IMR-90 (cell line): ENCODE data around the gene PINK1. TPM values are rescaled to one million over a fixed set of nuclear protein-coding genes. Genes with fewer than 3 reads are reported as not detected.

Source experiments
- ATAC-seq: fragments of 200-7000 bp; cut with Tn5 transposase; 2 replicates; pipeline ENCODE4 v1.9.1; 2020; ENCODE audit warnings: low read depth, mild to moderate bottlenecking, moderate library complexity
- Bru-seq: library from RNA; stranded (reverse); fragments of 400-500 nt; gene quantifications from one replicate; lab custom pipeline; 2021; lab: Mats Ljungman, UMichigan
- BruChase-seq, 2 experiments: library from RNA; stranded (reverse); fragments of 400-500 nt; gene quantifications; one replicate each; lab custom pipeline; 2021; lab: Mats Ljungman, UMichigan
- BruUV-seq: library from RNA; stranded (reverse); fragments of 400-500 nt; replicated peaks from 2 replicates; lab custom pipeline; 2021; lab: Mats Ljungman, UMichigan
- CTCF ChIA-PET: fragments of 300-600 bp; formaldehyde crosslinking; extraction: SDS; loops from one replicate; lab custom pipeline; 2021; ENCODE audit warnings: antibody characterized with exemption; lab: Yijun Ruan, JAX
- POLR2A ChIA-PET: fragments of 300-600 bp; sonication (Branson Sonifier 250); formaldehyde crosslinking; loops from one replicate; lab custom pipeline; 2022; ENCODE audit warnings: antibody characterized with exemption; ENCODE audit not compliant: unreplicated experiment; lab: Charles Lee
- DNase-seq: peaks from one replicate; pipeline ENCODE4 v3.0.0; 2013
- H2AFZ ChIP-seq: replicated peaks from 2 replicates; pipeline ENCODE3; 2013; ENCODE audit warnings: low read length, mild to moderate bottlenecking; ENCODE audit not compliant: poor library complexity
- H2AK5ac ChIP-seq: 2 replicates; pipeline ENCODE4 v1.6.1; 2013; ENCODE audit warnings: low read depth, low read length, inconsistent platforms
- H2AK9ac ChIP-seq: replicated peaks from 2 replicates; pipeline ENCODE3; 2013; ENCODE audit warnings: mild to moderate bottlenecking, low read depth, low read length, moderate library complexity; ENCODE audit not compliant: poor library complexity
- H2BK120ac ChIP-seq: 2 replicates; pipeline ENCODE4 v1.6.1; 2013; ENCODE audit warnings: low read depth, low read length, inconsistent platforms
- H2BK15ac ChIP-seq: 3 replicates; pipeline ENCODE4 v1.6.1; 2013; ENCODE audit warnings: low read depth, low read length, inconsistent platforms
- H2BK20ac ChIP-seq: 2 replicates; pipeline ENCODE4 v1.6.1; 2013; ENCODE audit warnings: low read depth, mild to moderate bottlenecking, inconsistent platforms, low read length, moderate library complexity
- H2BK5ac ChIP-seq: 2 replicates; pipeline ENCODE4 v1.6.1; 2013; ENCODE audit warnings: mild to moderate bottlenecking, low read depth, low read length, inconsistent platforms; ENCODE audit not compliant: poor library complexity, severe bottlenecking
- H3K14ac ChIP-seq: replicated peaks from 2 replicates; pipeline ENCODE4 v1.6.1; 2013; ENCODE audit warnings: low read depth, low read length, inconsistent platforms
- H3K18ac ChIP-seq: 2 replicates; pipeline ENCODE4 v1.6.1; 2013; ENCODE audit warnings: low read depth, low read length, control low read depth
- H3K23ac ChIP-seq: 2 replicates; pipeline ENCODE4 v1.6.1; 2013; ENCODE audit warnings: low read depth, low read length, inconsistent platforms
- H3K27ac ChIP-seq: 2 replicates; pipeline ENCODE4 v1.5.1; 2013; ENCODE audit warnings: mild to moderate bottlenecking, control low read depth, low read length; ENCODE audit not compliant: insufficient read depth
- H3K27me3 ChIP-seq: 2 replicates; pipeline ENCODE4 v1.6.1; 2013; ENCODE audit warnings: low read length; ENCODE audit not compliant: control insufficient read depth, insufficient read depth
- H3K36me3 ChIP-seq: 2 replicates; pipeline ENCODE4 v1.6.1; 2013; ENCODE audit warnings: low read length, mixed read lengths; ENCODE audit not compliant: control insufficient read depth, insufficient read depth
- H3K4ac ChIP-seq: 2 replicates; pipeline ENCODE4 v1.6.1; 2013; ENCODE audit warnings: low read depth, low read length, inconsistent platforms
- H3K4me1 ChIP-seq: 2 replicates; pipeline ENCODE4 v1.6.1; 2013; ENCODE audit warnings: low read length, mixed read lengths; ENCODE audit not compliant: control insufficient read depth, insufficient read depth
- H3K4me2 ChIP-seq: 2 replicates; pipeline ENCODE4 v1.6.1; 2013; ENCODE audit warnings: low read depth, mild to moderate bottlenecking, control low read depth, low read length, moderate library complexity
- H3K4me3 ChIP-seq: 2 replicates; pipeline ENCODE4 v1.5.1; 2013; ENCODE audit warnings: low read depth, mild to moderate bottlenecking, control low read depth, low read length, moderate library complexity; ENCODE audit not compliant: insufficient read depth
- H3K56ac ChIP-seq: 2 replicates; pipeline ENCODE4 v1.6.1; 2013; ENCODE audit warnings: low read length, inconsistent platforms; ENCODE audit not compliant: insufficient read depth; ENCODE audit errors: extremely low read depth
- H3K79me1 ChIP-seq, 2 experiments: 2 replicates each; pipeline ENCODE4 v1.6.1; 2013; ENCODE audit warnings: low read length in 2 of 2, inconsistent platforms in 1 of 2, low read depth in 1 of 2
- H3K9ac ChIP-seq: 2 replicates; pipeline ENCODE4 v1.6.1; 2013; ENCODE audit warnings: low read depth, low read length, control low read depth
- H3K9me1 ChIP-seq: 2 replicates; pipeline ENCODE4 v1.6.1; 2013; ENCODE audit warnings: low read length, inconsistent platforms; ENCODE audit not compliant: insufficient read depth
- H3K9me3 ChIP-seq: 2 replicates; pipeline ENCODE4 v1.6.1; 2013; ENCODE audit warnings: low read length; ENCODE audit not compliant: control insufficient read depth, insufficient read depth
- H4K20me1 ChIP-seq: 2 replicates; pipeline ENCODE4 v1.6.1; 2013; ENCODE audit warnings: low read length, inconsistent platforms; ENCODE audit not compliant: insufficient read depth
- H4K5ac ChIP-seq: 2 replicates; pipeline ENCODE4 v1.6.1; 2013; ENCODE audit warnings: mild to moderate bottlenecking, low read depth, low read length, control low read depth
- H4K8ac ChIP-seq, 2 experiments: 2 replicates each; pipeline ENCODE4 v1.6.1; 2013; ENCODE audit warnings: low read depth in 2 of 2, low read length in 2 of 2, control low read depth in 1 of 2, inconsistent platforms in 1 of 2
- H4K91ac ChIP-seq: 2 replicates; pipeline ENCODE4 v1.6.1; 2013; ENCODE audit warnings: low read depth, low read length, inconsistent platforms; ENCODE audit not compliant: insufficient read depth
- CHD1 ChIP-seq: IDR thresholded peaks from 2 replicates; pipeline ENCODE4 v1.6.1; 2012; ENCODE audit warnings: low read depth, low read length, improper control_type of control experiment
- CTCF ChIP-seq: conservative IDR thresholded peaks from 2 replicates; pipeline ENCODE4 v1.5.1; 2012; ENCODE audit warnings: mild to moderate bottlenecking, low read depth, low read length, improper control_type of control experiment
- FOS ChIP-seq: fragments of 150-350 bp; IDR thresholded peaks from 2 replicates; pipeline ENCODE4 v1.6.1; 2016; ENCODE audit warnings: low read depth, low read length
- NFE2L2 ChIP-seq: fragments of 150-350 bp; IDR thresholded peaks from 2 replicates; pipeline ENCODE4 v1.6.1; 2016; ENCODE audit warnings: low read depth, mild to moderate bottlenecking, low read length
- RAD21 ChIP-seq: IDR thresholded peaks from 2 replicates; pipeline ENCODE4 v1.6.1; 2012; ENCODE audit warnings: low read length, improper control_type of control experiment
- RCOR1 ChIP-seq: IDR thresholded peaks from 2 replicates; pipeline ENCODE4 v1.6.1; 2012; ENCODE audit warnings: mild to moderate bottlenecking, low read length, improper control_type of control experiment; ENCODE audit not compliant: insufficient replicate concordance
- RFX5 ChIP-seq: IDR thresholded peaks from 2 replicates; pipeline ENCODE4 v1.8.0; 2012; ENCODE audit warnings: low read depth, mild to moderate bottlenecking, low read length, moderate library complexity
- USF2 ChIP-seq: fragments of 150-350 bp; IDR thresholded peaks from 2 replicates; pipeline ENCODE4 v1.6.1; 2017; ENCODE audit warnings: mild to moderate bottlenecking, antibody characterized with exemption, low read length, low read depth
- WGBS, 2 experiments: methylation state at CpG; one replicate each; pipeline versions ENCODE4 v1.1.5 to v1.1.7; 2013; ENCODE audit warnings: missing lambda C conversion rate in 2 of 2; ENCODE audit not compliant: insufficient read length in 1 of 2; ENCODE audit errors: extremely low coverage in 2 of 2; 5-methylcytosine and 5-hydroxymethylcytosine counted together
- dilution Hi-C: fragments of 300-500 bp; cut with HindIII; formaldehyde crosslinking; loops from one replicate; pipeline ENCODE4 v1.14.3; 2018; ENCODE audit warnings: low sequenced_read_pairs; ENCODE audit not compliant: unreplicated experiment
- in situ Hi-C: fragments of 300-500 bp; cut with MboI; formaldehyde crosslinking; loops from 3 replicates; pipeline ENCODE4 v1.14.3; 2019; ENCODE audit warnings: low sequenced_read_pairs, inconsistent platforms, mixed read lengths
- intact Hi-C: fragments of 100-400 bp; cut with micrococcal nuclease; formaldehyde crosslinking; loops from 2 replicates; pipeline ENCODE4 v1.10.0; 2022
- long read RNA-seq: library from polyadenylated mRNA; unstranded; transcript quantifications from one replicate; pipeline ENCODE4 v2.0.0, GENCODE V29; 2021; ENCODE audit not compliant: unreplicated experiment
- polyA plus RNA-seq, 3 experiments: library from polyadenylated mRNA; depleted of rRNA; stranded (reverse); fragments of >200 nt; gene quantifications; 2 replicates each; pipeline ENCODE4 v1.2.3, GENCODE V29; 2012; ENCODE audit warnings: low replicate concordance in 1 of 3
- total RNA-seq: library from RNA; depleted of rRNA; stranded (reverse); fragments of >200 nt; gene quantifications from 2 replicates; pipeline ENCODE4 v1.2.3, GENCODE V29; 2012; rRNA removed
- TF ChIP-seq, protein P1 (sequence below): fragments of 150-350 bp; IDR thresholded peaks from 2 replicates; pipeline ENCODE4 v1.6.1; 2016; ENCODE audit warnings: low read depth, mild to moderate bottlenecking, low read length, moderate library complexity, borderline replicate concordance

Gene PINK1
- total RNA-seq (52.9 and 55.3 TPM in 2 replicates), polyA plus RNA-seq (2012; rRNA removed) (55.2 and 57.8 TPM in 2 replicates), Bru-seq, nascent RNA (percentile 60 among the genes with signal in this experiment), BruChase-seq, experiment 1, labeled RNA remaining after a 6-hour chase (percentile 69 among the genes with signal in this experiment), BruChase-seq, experiment 2, labeled RNA remaining after a 2-hour chase (percentile 59 among the genes with signal in this experiment)
- 44.7 and 69.0 TPM in 2 replicates for polyA plus RNA-seq (2012; cell fraction: cytosol; rRNA removed)
- polyA plus RNA-seq (2012; cell fraction: nucleus; rRNA removed; ENCODE audit: low replicate concordance) = 39.0 and 41.1 TPM in 2 replicates
- long read RNA-seq, transcript PINK1-201 (8 exons, 2,660 nt) = major isoform, 178 of 231 reads
- long read RNA-seq, partial matches to known transcripts = 32 of 231 reads
- long read RNA-seq, other reads (novel, unspliced or antisense) = 21 of 231 reads

GRCh38 chr1:20633190-20634064 lies at the start of gene PINK1:
TSS of gene PINK1 (plus strand) at chr1:20633458. CDS start at chr1:20633549, 91 bp downstream.
- DNase-seq (peak; percentile 53), ATAC-seq (peak; percentile 88)
- Histone ChIP-seq H3K9me1 (peaks cover 14% of the 10 kb centered on the region), H3K18ac (no peak within 1 kb of the TSS; the same call in 1 of the 2 replicates), H2BK15ac (peak within 1 kb of the TSS; percentile 10; the same call in 1 of the 3 replicates), H2BK5ac (peak within 1 kb of the TSS; percentile 60), H4K8ac (peak within 1 kb of the TSS in 1 of 2 experiments; percentile 80; a peak in 1 of 4 replicates), H3K4ac (peak within 1 kb of the TSS; percentile 85), H2BK20ac (no peak within 1 kb of the TSS), H3K4me1 (no peaks in the 10 kb centered on the region), H2BK120ac (peak within 1 kb of the TSS; percentile 48), H3K56ac (0 out of 2 replicates have a peak within 1 kb of the TSS, but pooled peaks have one; percentile 50), H3K14ac (peak within 1 kb of the TSS; percentile 91), H3K4me3 (peak within 1 kb of the TSS; percentile 84), H3K36me3 (peaks cover 5% of the 10 kb centered on the region), H4K5ac (no peak within 1 kb of the TSS), H2AK9ac (peak within 1 kb of the TSS; percentile 92), H3K23ac (peak within 1 kb of the TSS; percentile 74), H3K9ac (peak within 1 kb of the TSS; percentile 70), H3K27ac (peak within 1 kb of the TSS; percentile 66), H4K91ac (peak within 1 kb of the TSS; percentile 9; the same call in 1 of the 2 replicates), H3K9me3 (no peaks in the 10 kb centered on the region), H2AK5ac (peak within 1 kb of the TSS; percentile 38; the same call in 1 of the 2 replicates), H2AFZ (peak within 1 kb of the TSS; percentile 99), H4K20me1 (peaks cover 10% of the 10 kb centered on the region; the same call in 1 of the 2 replicates), H3K4me2 (peak within 1 kb of the TSS; percentile 97), H3K79me1 (peaks cover 10 to 26% of the 10 kb centered on the region in 2 experiments), H3K27me3 (0 out of 2 replicates have a peak, but pooled peaks cover 4% of the 10 kb centered on the region)
- 1% methylated on average over 47 of the region's 93 CpGs; no CpG with 5 or more reads in 1 of the 2 experiments for WGBS, 2 experiments
- intact Hi-C loops = loop anchor here (1.0 to 5.0 kb wide), 4 partner anchors 58 to 716 kb away; no protein-coding TSS in a partner anchor
- BruUV-seq = no TSS peak
- CTCF ChIA-PET = interaction anchor here (0.5 to 2.1 kb wide), 16 partner anchors 12 to 116 kb away, joined by 3 to 25 read pairs (median 4); partner anchors contain the start of gene CDA
- POLR2A ChIA-PET = interaction anchor here (0.5 to 0.9 kb wide), 3 partner anchors 58 to 153 kb away, joined by 4 to 11 read pairs (median 6); no protein-coding TSS in a partner anchor
- dilution Hi-C loops = no loop called here
- in situ Hi-C loops = loop anchor here (25.0 kb wide), 1 partner anchor 421 kb away; no protein-coding TSS in a partner anchor
- TF ChIP-seq, protein P1, sequence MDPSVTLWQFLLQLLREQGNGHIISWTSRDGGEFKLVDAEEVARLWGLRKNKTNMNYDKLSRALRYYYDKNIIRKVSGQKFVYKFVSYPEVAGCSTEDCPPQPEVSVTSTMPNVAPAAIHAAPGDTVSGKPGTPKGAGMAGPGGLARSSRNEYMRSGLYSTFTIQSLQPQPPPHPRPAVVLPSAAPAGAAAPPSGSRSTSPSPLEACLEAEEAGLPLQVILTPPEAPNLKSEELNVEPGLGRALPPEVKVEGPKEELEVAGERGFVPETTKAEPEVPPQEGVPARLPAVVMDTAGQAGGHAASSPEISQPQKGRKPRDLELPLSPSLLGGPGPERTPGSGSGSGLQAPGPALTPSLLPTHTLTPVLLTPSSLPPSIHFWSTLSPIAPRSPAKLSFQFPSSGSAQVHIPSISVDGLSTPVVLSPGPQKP = no peak
- peak; percentile 84 for TF ChIP-seq RAD21
- TF ChIP-seq CTCF = peak; percentile 98
- no peak for TF ChIP-seq FOS
- TF ChIP-seq CHD1 = no peak
- no peak for TF ChIP-seq RFX5
- TF ChIP-seq NFE2L2 = no peak
- TF ChIP-seq USF2 = peak; percentile 63
- no peak for TF ChIP-seq RCOR1
